ENCODE results near the gene CEP78. TPM values are rescaled to one million over a fixed set of nuclear protein-coding genes. Genes with fewer than 3 reads are reported as not detected.

The CEP78 gene
- total RNA-seq (2022; extraction: Qiagen RNA extraction) = 16.0 to 19.4 TPM (median 18.5 TPM) in 5 replicates

GRCh38 chr9:78235762-78236550, at the start of gene CEP78:
Gene CEP78, plus strand, starts transcription at chr9:78236075. Its CDS starts 276 bp downstream, at chr9:78236351.

GRCh38 chr9:78296893-78297671, 61.2 kb downstream of the CEP78 start, which contains the start of gene PSAT1:
Gene PSAT1, plus strand, starts transcription at chr9:78297125. Its CDS starts 86 bp downstream, at chr9:78297211.

Other genes starting within 250 kb of the CEP78 start
- 13.7 to 16.6 TPM (median 15.3 TPM) in 5 replicates for gene GNAQ, start 204.3 kb upstream of the CEP78 start, total RNA-seq (2022; extraction: Qiagen RNA extraction)
- 140 to 166 TPM (median 158 TPM) in 5 replicates for gene PSAT1, start 61.0 kb downstream of the CEP78 start, total RNA-seq (2022; extraction: Qiagen RNA extraction)

Measured in A549 treated with Mapracorat at 1 μM for 4 hours (cell line).